Measurements from ENCODE around the gene AKR1B1. TPM values are rescaled to one million over a fixed set of nuclear protein-coding genes. Genes with fewer than 3 reads are reported as not detected.

AKR1B1 gene
- total RNA-seq, 2 experiments from 2014 or later, result 75.7 to 167 TPM

GRCh38 chr7:134425777-134426176 is 33.1 kb downstream of the AKR1B1 start:
- H3K79me2 ChIP-seq (ENCODE audit: insufficient read depth, low read depth, low read length), result no peaks in the 10 kb centered on the region
- TF ChIP-seq, protein P1, sequence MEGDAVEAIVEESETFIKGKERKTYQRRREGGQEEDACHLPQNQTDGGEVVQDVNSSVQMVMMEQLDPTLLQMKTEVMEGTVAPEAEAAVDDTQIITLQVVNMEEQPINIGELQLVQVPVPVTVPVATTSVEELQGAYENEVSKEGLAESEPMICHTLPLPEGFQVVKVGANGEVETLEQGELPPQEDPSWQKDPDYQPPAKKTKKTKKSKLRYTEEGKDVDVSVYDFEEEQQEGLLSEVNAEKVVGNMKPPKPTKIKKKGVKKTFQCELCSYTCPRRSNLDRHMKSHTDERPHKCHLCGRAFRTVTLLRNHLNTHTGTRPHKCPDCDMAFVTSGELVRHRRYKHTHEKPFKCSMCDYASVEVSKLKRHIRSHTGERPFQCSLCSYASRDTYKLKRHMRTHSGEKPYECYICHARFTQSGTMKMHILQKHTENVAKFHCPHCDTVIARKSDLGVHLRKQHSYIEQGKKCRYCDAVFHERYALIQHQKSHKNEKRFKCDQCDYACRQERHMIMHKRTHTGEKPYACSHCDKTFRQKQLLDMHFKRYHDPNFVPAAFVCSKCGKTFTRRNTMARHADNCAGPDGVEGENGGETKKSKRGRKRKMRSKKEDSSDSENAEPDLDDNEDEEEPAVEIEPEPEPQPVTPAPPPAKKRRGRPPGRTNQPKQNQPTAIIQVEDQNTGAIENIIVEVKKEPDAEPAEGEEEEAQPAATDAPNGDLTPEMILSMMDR (conservative IDR thresholded peaks at IDR 0.05; ENCODE audit: low read length), result no peak
- TF ChIP-seq EZH2phosphoT487 (IDR thresholded peaks at IDR 0.05; ENCODE audit: borderline replicate concordance, low read depth, low read length), result no peak
- no peak for DNase-seq (ENCODE audit: low spot score)
- H3K9me3 ChIP-seq (ENCODE audit: low read length), result no peaks in the 10 kb centered on the region
- no TSS peak for BruUV-seq (replicated peaks)
- H3K4me3 ChIP-seq (ENCODE audit: low read depth, low read length, poor library complexity, severe bottlenecking), result no peak overlapping the region
- H2AFZ ChIP-seq (ENCODE audit: low read length), result no peak overlapping the region
- no peaks in the 10 kb centered on the region for H3K4me1 ChIP-seq (ENCODE audit: insufficient read depth, low read length, poor library complexity, severe bottlenecking)
- no peak overlapping the region for H3K27ac ChIP-seq (ENCODE audit: low read depth, low read length, poor library complexity, severe bottlenecking)
- no peak overlapping the region for H3K4me2 ChIP-seq (ENCODE audit: low read length)
- ChIA-PET POLR2A (interaction anchor here (0.8 kb wide), 1 partner anchor 69 kb away, joined by 4 read pairs; no protein-coding TSS in a partner anchor), CTCF (ENCODE audit: unreplicated experiment) (no interaction called here)
- H4K20me1 ChIP-seq (ENCODE audit: insufficient read depth, low read length), result no peaks in the 10 kb centered on the region
- H3K36me3 ChIP-seq (ENCODE audit: insufficient read depth, low read length), result no peaks in the 10 kb centered on the region
- H3K9me2 ChIP-seq (ENCODE audit: insufficient read depth, low read length), result no peaks in the 10 kb centered on the region
- intact Hi-C loops (cut with micrococcal nuclease; ENCODE audit: unreplicated experiment), result no loop called here

- Histone ChIP-seq H4K20me1 (ENCODE audit: insufficient read depth, low read length) (no peaks in the 10 kb centered on the region), H3K4me3 (ENCODE audit: low read depth, low read length, poor library complexity, severe bottlenecking) (no peak overlapping the region), H3K4me1 (ENCODE audit: insufficient read depth, low read length, poor library complexity, severe bottlenecking) (no peaks in the 10 kb centered on the region), H3K79me2 (ENCODE audit: insufficient read depth, low read depth, low read length) (no peaks in the 10 kb centered on the region), H3K9me2 (ENCODE audit: insufficient read depth, low read length) (no peaks in the 10 kb centered on the region), H3K4me2 (ENCODE audit: low read length) (no peak overlapping the region), H3K36me3 (ENCODE audit: insufficient read depth, low read length) (no peaks in the 10 kb centered on the region), H3K9me3 (ENCODE audit: low read length) (no peaks in the 10 kb centered on the region), H3K27ac (ENCODE audit: low read depth, low read length, poor library complexity, severe bottlenecking) (no peak overlapping the region), H2AFZ (ENCODE audit: low read length) (no peak overlapping the region)
- DNase-seq (ENCODE audit: low spot score), result no peak
- ChIA-PET CTCF (ENCODE audit: unreplicated experiment) (no interaction called here), POLR2A (interaction anchor here (0.6 kb wide), 1 partner anchor 1001 kb away, joined by 3 read pairs; no protein-coding TSS in a partner anchor)
- no TSS peak for BruUV-seq (replicated peaks)
- intact Hi-C loops (cut with micrococcal nuclease; ENCODE audit: unreplicated experiment), result no loop called here
- no peak for TF ChIP-seq EZH2phosphoT487 (IDR thresholded peaks at IDR 0.05; ENCODE audit: borderline replicate concordance, low read depth, low read length)
- TF ChIP-seq, protein P1 (conservative IDR thresholded peaks at IDR 0.05; ENCODE audit: low read length), result no peak
Observed at GRCh38 chr7:134422638-134423037, 36.3 kb downstream of the AKR1B1 start.

DNA sequence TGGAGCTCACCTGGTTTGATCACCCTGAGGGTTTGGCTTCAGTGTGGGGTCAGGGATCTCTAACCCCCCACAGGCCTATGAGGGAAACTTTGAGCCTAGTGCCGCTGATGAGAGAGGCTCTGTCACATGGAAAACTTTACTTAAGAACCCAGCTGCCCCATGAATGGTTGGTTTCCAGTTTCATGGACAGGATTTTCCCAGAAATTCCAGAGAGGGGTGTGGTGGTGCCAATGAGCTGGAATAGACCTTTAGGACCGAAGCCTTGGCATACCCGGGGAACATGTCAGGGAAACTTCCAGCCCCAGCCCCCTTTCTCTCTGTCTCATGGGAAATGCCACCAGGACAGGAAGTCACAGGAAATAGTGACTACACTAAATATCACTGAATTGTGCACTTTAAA is 36.9 kb downstream of the AKR1B1 start:
- ChIA-PET POLR2A (interaction anchor here (0.6 kb wide), 1 partner anchor 1002 kb away, joined by 3 read pairs; no protein-coding TSS in a partner anchor), CTCF (ENCODE audit: unreplicated experiment) (no interaction called here)
- Histone ChIP-seq H4K20me1 (ENCODE audit: insufficient read depth, low read length) (no peaks in the 10 kb centered on the region), H3K9me2 (ENCODE audit: insufficient read depth, low read length) (no peaks in the 10 kb centered on the region), H3K79me2 (ENCODE audit: insufficient read depth, low read depth, low read length) (no peaks in the 10 kb centered on the region), H3K4me1 (ENCODE audit: insufficient read depth, low read length, poor library complexity, severe bottlenecking) (no peaks in the 10 kb centered on the region), H3K9me3 (ENCODE audit: low read length) (no peaks in the 10 kb centered on the region), H3K4me2 (ENCODE audit: low read length) (no peak overlapping the region), H3K36me3 (ENCODE audit: insufficient read depth, low read length) (no peaks in the 10 kb centered on the region), H3K4me3 (ENCODE audit: low read depth, low read length, poor library complexity, severe bottlenecking) (no peak overlapping the region), H3K27ac (ENCODE audit: low read depth, low read length, poor library complexity, severe bottlenecking) (no peak overlapping the region), H2AFZ (ENCODE audit: low read length) (no peak overlapping the region)
- no TSS peak for BruUV-seq (replicated peaks)
- no peak for TF ChIP-seq EZH2phosphoT487 (IDR thresholded peaks at IDR 0.05; ENCODE audit: borderline replicate concordance, low read depth, low read length)
- TF ChIP-seq, protein P1 (conservative IDR thresholded peaks at IDR 0.05; ENCODE audit: low read length), result no peak
- intact Hi-C loops (cut with micrococcal nuclease; ENCODE audit: unreplicated experiment), result no loop called here
- DNase-seq (ENCODE audit: low spot score), result no peak

Data from OCI-LY7 (cell line).